Muscle layer of duodenum (tissue), 2 donors: ENCODE data around the gene WNT3A.

Experiments
- H3K27ac ChIP-seq: one replicate; pipeline ENCODE4 v1.7.0; 2013; ENCODE audit warnings: mild to moderate bottlenecking, low read length
- H3K27me3 ChIP-seq: one replicate; pipeline ENCODE4 v1.7.0; 2013; ENCODE audit warnings: low read depth, mild to moderate bottlenecking, control low read depth, low read length
- H3K36me3 ChIP-seq, 2 donors: one replicate each; pipeline ENCODE4 v1.7.0; 2013; ENCODE audit warnings: low read length in 2 of 2, control low read depth in 1 of 2, mild to moderate bottlenecking in 1 of 2; ENCODE audit not compliant: insufficient read depth in 2 of 2, control insufficient read depth in 1 of 2
- H3K4me1 ChIP-seq, 2 donors: one replicate each; pipeline ENCODE4 v1.7.0; 2013; ENCODE audit warnings: low read length in 2 of 2, mild to moderate bottlenecking in 2 of 2, control low read depth in 1 of 2, moderate library complexity in 1 of 2; ENCODE audit not compliant: insufficient read depth in 2 of 2, control insufficient read depth in 1 of 2
- H3K4me3 ChIP-seq, 2 donors: one replicate each; pipeline ENCODE4 v1.7.0; 2013; ENCODE audit warnings: low read length in 2 of 2, low read depth in 1 of 2, mild to moderate bottlenecking in 1 of 2
- H3K9me3 ChIP-seq, 2 donors: one replicate each; pipeline ENCODE4 v1.7.0; 2013; ENCODE audit warnings: low read length in 2 of 2, control low read depth in 1 of 2, mild to moderate bottlenecking in 1 of 2; ENCODE audit not compliant: control insufficient read depth in 1 of 2
- donor health status: healthy.

The WNT3A gene

GRCh38 chr1:228001738-228002535, 4.9 kb upstream of the WNT3A start:
- Histone ChIP-seq H3K27me3 (peaks cover 23% of the 10 kb centered on the region), H3K9me3 (peaks cover 1 to 17% of the 10 kb centered on the region in 2 donors), H3K27ac (no peak overlapping the region), H3K4me1 (peaks cover 0 to 9% of the 10 kb centered on the region in 2 donors), H3K4me3 (no peak overlapping the region), H3K36me3 (no peaks in the 10 kb centered on the region)

- peaks cover 27% of the 10 kb centered on the region for H3K27me3 ChIP-seq
- H3K4me3 ChIP-seq, result no peak overlapping the region
- peaks cover 0 to 18% of the 10 kb centered on the region in 2 donors for H3K4me1 ChIP-seq
- no peaks in the 10 kb centered on the region for H3K36me3 ChIP-seq
- peaks cover 0 to 12% of the 10 kb centered on the region in 2 donors for H3K9me3 ChIP-seq
- H3K27ac ChIP-seq, result no peak overlapping the region
Measured at GRCh38 chr1:228002792-228003191, 4.0 kb upstream of the WNT3A start.

- Histone ChIP-seq H3K27ac (no peak overlapping the region), H3K9me3 (peaks cover 0 to 3% of the 10 kb centered on the region in 2 donors), H3K36me3 (no peaks in the 10 kb centered on the region), H3K27me3 (peaks cover 28% of the 10 kb centered on the region), H3K4me1 (peaks cover 0 to 21% of the 10 kb centered on the region in 2 donors), H3K4me3 (no peak overlapping the region)
Measured at GRCh38 chr1:228003461-228004330, 3.1 kb upstream of the WNT3A start.

GRCh38 chr1:228004331-228004855, 2.4 kb upstream of the WNT3A start:
- H3K36me3 ChIP-seq, result no peaks in the 10 kb centered on the region
- H3K4me1 ChIP-seq, result peaks cover 0 to 21% of the 10 kb centered on the region in 2 donors
- H3K27ac ChIP-seq, result no peak overlapping the region
- H3K27me3 ChIP-seq, result peaks cover 31% of the 10 kb centered on the region
- no peaks in the 10 kb centered on the region for H3K9me3 ChIP-seq
- no peak overlapping the region for H3K4me3 ChIP-seq

- Histone ChIP-seq H3K27ac (no peak overlapping the region), H3K27me3 (peaks cover 31% of the 10 kb centered on the region), H3K4me3 (no peak overlapping the region), H3K9me3 (no peaks in the 10 kb centered on the region), H3K36me3 (no peaks in the 10 kb centered on the region), H3K4me1 (peaks cover 0 to 21% of the 10 kb centered on the region in 2 donors)
Measured at GRCh38 chr1:228004856-228005462, 1.8 kb upstream of the WNT3A start.

- no peaks in the 10 kb centered on the region for H3K9me3 ChIP-seq
- H3K4me3 ChIP-seq, result no peak overlapping the region
- peaks cover 31% of the 10 kb centered on the region for H3K27me3 ChIP-seq
- no peaks in the 10 kb centered on the region for H3K36me3 ChIP-seq
- H3K4me1 ChIP-seq, result peaks cover 0 to 21% of the 10 kb centered on the region in 2 donors
- H3K27ac ChIP-seq, result no peak overlapping the region
Measured at GRCh38 chr1:228005511-228006033, 1.2 kb upstream of the WNT3A start.

- Histone ChIP-seq H3K9me3 (no peaks in the 10 kb centered on the region), H3K27me3 (peaks cover 31% of the 10 kb centered on the region), H3K4me1 (peaks cover 0 to 21% of the 10 kb centered on the region in 2 donors), H3K27ac (no peak overlapping the region), H3K4me3 (peak overlapping the region in 1 of 2 donors; percentile 28), H3K36me3 (no peaks in the 10 kb centered on the region)
Measured at GRCh38 chr1:228006034-228006785, 588 bp upstream of the WNT3A start.

- H3K4me1 ChIP-seq, result peaks cover 0 to 21% of the 10 kb centered on the region in 2 donors
Measured at GRCh38 chr1:228007049-228007800, 427 bp downstream of the WNT3A start.

GRCh38 chr1:228007801-228008341, 1.1 kb downstream of the WNT3A start:
- H3K27me3 ChIP-seq, result peaks cover 31% of the 10 kb centered on the region
- no peaks in the 10 kb centered on the region for H3K36me3 ChIP-seq
- no peak overlapping the region for H3K27ac ChIP-seq
- H3K4me3 ChIP-seq, result no peak overlapping the region
- peaks cover 0 to 21% of the 10 kb centered on the region in 2 donors for H3K4me1 ChIP-seq
- no peaks in the 10 kb centered on the region for H3K9me3 ChIP-seq

More at GRCh38 chr1:228007049-228007800, 427 bp downstream of the WNT3A start:
- Histone ChIP-seq H3K36me3 (no peaks in the 10 kb centered on the region), H3K4me3 (peak overlapping the region in 1 of 2 donors; percentile 44), H3K27me3 (peaks cover 31% of the 10 kb centered on the region), H3K9me3 (no peaks in the 10 kb centered on the region), H3K27ac (no peak overlapping the region)
